Measurements from ENCODE around the gene NUTM2G.
"Not testable (repeated sequence)": the region's sequence is repeated elsewhere in the genome, so short reads cannot be mapped to it uniquely, and the experiment has no call there.

Gene NUTM2G

GRCh38 chr9:96928543-96928942 is at the start of gene NUTM2G:
Gene NUTM2G (plus strand): TSS chr9:96928843. CDS start chr9:96929025, 182 bp downstream.
- not testable (repeated sequence) for DNase-seq

GRCh38 chr9:96883922-96884321 is 44.7 kb upstream of the NUTM2G start:
- DNase-seq: no peak

GRCh38 chr9:96884443-96884842 is 44.2 kb upstream of the NUTM2G start:
- DNase-seq: no peak

- DNase-seq: no peak
These were observed 43.2 kb upstream of the NUTM2G start for GRCh38 chr9:96885424-96885823.

- no peak for DNase-seq
These were observed 40.1 kb upstream of the NUTM2G start for GRCh38 chr9:96888591-96888990.

- no peak for DNase-seq
These were observed 36.5 kb upstream of the NUTM2G start for GRCh38 chr9:96892131-96892530.

GRCh38 chr9:96900010-96900409 is 28.6 kb upstream of the NUTM2G start:
- DNase-seq: not testable (repeated sequence)

GRCh38 chr9:96904947-96905722 is 23.5 kb upstream of the NUTM2G start:
- DNase-seq: not testable (repeated sequence)

GRCh38 chr9:96908479-96908878 is 20.2 kb upstream of the NUTM2G start:
- DNase-seq: not testable (repeated sequence)

- not testable (repeated sequence) for DNase-seq
These were observed 13.1 kb upstream of the NUTM2G start for GRCh38 chr9:96915539-96915938.

GRCh38 chr9:96916531-96916930 is 12.1 kb upstream of the NUTM2G start:
- DNase-seq: not testable (repeated sequence)

- not testable (repeated sequence) for DNase-seq
These were observed 10.1 kb upstream of the NUTM2G start for GRCh38 chr9:96918550-96918949.

- not testable (repeated sequence) for DNase-seq
These were observed 7.8 kb upstream of the NUTM2G start for GRCh38 chr9:96920803-96921202.

- not testable (repeated sequence) for DNase-seq
These were observed 3.1 kb upstream of the NUTM2G start for GRCh38 chr9:96925587-96925986.

- not testable (repeated sequence) for DNase-seq
These were observed 3.0 kb downstream of the NUTM2G start for GRCh38 chr9:96931665-96932064.

- not testable (repeated sequence) for DNase-seq
These were observed 5.5 kb downstream of the NUTM2G start for GRCh38 chr9:96934097-96934496.

GRCh38 chr9:96934706-96935105 is 6.1 kb downstream of the NUTM2G start:
- not testable (repeated sequence) for DNase-seq

- DNase-seq: not testable (repeated sequence)
These were observed 6.8 kb downstream of the NUTM2G start for GRCh38 chr9:96935401-96935800.

- DNase-seq: not testable (repeated sequence)
These were observed 8.8 kb downstream of the NUTM2G start for GRCh38 chr9:96937442-96937841.

GRCh38 chr9:96938957-96939665 is 10.5 kb downstream of the NUTM2G start:
- not testable (repeated sequence) for DNase-seq

GRCh38 chr9:96940982-96941381 is 12.3 kb downstream of the NUTM2G start:
- not testable (repeated sequence) for DNase-seq

- DNase-seq: not testable (repeated sequence)
These were observed 13.0 kb downstream of the NUTM2G start for GRCh38 chr9:96941628-96942027.

- DNase-seq: not testable (repeated sequence)
These were observed 13.5 kb downstream of the NUTM2G start for GRCh38 chr9:96942181-96942580.

GRCh38 chr9:96949346-96949745 is 20.7 kb downstream of the NUTM2G start:
- DNase-seq: not testable (repeated sequence)
